ENCODE results near the gene ANXA2R. TPM values are rescaled to one million over a fixed set of nuclear protein-coding genes. Genes with fewer than 3 reads are reported as not detected.
"Not testable (repeated sequence)": the region's sequence is repeated elsewhere in the genome, so short reads cannot be mapped to it uniquely, and the experiment has no call there.

Gene ANXA2R
- total RNA-seq, 2 experiments from 2014 or later: 8.0 to 10.4 TPM

DNA sequence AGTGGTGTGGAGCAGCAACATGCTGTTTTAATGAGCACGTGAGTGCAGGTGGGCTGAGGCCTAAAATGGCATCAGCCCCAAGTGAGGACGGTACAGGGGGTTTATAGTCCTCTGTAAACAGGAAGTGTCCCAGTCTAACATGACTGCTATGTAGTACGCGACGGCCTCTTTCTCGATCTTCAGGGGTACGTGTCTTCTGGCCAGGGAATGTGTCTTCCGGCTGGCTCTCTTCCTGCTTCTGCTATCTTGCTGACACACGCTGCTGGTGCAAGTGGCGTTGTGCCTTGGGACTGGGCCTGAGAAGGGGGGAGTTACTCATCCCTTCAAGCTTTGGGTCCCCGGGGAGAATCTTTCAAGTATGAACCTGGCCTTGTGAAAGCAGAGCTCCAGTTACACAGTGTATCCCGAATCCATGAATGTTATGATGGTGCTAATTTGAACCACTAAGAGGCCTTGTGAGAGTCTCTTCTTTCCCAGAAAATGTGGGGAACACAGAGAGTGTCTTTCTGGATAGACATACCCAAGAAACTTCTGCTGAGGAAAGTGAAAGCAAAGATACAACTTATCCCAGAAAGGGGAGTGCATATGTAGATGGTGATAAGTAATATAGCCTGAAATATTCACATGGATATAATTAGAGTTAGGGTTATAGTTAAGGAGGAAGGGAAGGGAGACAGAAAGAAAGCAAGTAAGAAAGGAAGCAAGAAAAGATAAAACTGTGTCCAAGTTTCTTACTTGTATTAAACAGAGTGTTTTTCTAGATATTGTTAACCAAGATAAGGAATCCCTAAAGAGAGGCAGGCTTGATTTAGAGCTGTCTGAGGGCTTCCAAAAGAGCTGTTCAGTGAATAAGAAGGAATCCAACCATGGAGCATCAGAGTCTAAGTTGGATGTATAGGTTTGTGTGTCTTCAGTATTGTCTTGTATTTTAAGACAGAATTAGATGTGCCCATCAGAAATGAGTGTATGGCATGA lies 35.5 kb upstream of the ANXA2R start:
- peaks cover 28% of the 10 kb centered on the region for H3K4me1 Mint-ChIP-seq (ENCODE audit: low read depth)
- H3K9me3 Mint-ChIP-seq: no peaks in the 10 kb centered on the region
- ATAC-seq (no peak), DNase-seq (no peak)
- ChIA-PET CTCF (interaction anchor here (1.0 to 1.5 kb wide), 2 partner anchors 29 to 314 kb away, joined by 3 read pairs; no protein-coding TSS in a partner anchor), POLR2A (interaction anchor here (0.7 kb wide), 1 partner anchor 406 kb away, joined by 3 read pairs; no protein-coding TSS in a partner anchor)
- intact Hi-C loops (cut with micrococcal nuclease): loop anchor here (10.0 kb wide), 1 partner anchor 319 kb away; no protein-coding TSS in a partner anchor
- TF ChIP-seq, protein P1, sequence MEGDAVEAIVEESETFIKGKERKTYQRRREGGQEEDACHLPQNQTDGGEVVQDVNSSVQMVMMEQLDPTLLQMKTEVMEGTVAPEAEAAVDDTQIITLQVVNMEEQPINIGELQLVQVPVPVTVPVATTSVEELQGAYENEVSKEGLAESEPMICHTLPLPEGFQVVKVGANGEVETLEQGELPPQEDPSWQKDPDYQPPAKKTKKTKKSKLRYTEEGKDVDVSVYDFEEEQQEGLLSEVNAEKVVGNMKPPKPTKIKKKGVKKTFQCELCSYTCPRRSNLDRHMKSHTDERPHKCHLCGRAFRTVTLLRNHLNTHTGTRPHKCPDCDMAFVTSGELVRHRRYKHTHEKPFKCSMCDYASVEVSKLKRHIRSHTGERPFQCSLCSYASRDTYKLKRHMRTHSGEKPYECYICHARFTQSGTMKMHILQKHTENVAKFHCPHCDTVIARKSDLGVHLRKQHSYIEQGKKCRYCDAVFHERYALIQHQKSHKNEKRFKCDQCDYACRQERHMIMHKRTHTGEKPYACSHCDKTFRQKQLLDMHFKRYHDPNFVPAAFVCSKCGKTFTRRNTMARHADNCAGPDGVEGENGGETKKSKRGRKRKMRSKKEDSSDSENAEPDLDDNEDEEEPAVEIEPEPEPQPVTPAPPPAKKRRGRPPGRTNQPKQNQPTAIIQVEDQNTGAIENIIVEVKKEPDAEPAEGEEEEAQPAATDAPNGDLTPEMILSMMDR (IDR thresholded peaks at IDR 0.05): no peak
- no peaks in the 10 kb centered on the region for H3K27me3 Mint-ChIP-seq
- peaks cover 27% of the 10 kb centered on the region for H3K36me3 Mint-ChIP-seq (ENCODE audit: low read depth)
- H3K4me3 Mint-ChIP-seq: no peak overlapping the region
- peak overlapping the region; percentile 65 for H3K27ac Mint-ChIP-seq

DNA sequence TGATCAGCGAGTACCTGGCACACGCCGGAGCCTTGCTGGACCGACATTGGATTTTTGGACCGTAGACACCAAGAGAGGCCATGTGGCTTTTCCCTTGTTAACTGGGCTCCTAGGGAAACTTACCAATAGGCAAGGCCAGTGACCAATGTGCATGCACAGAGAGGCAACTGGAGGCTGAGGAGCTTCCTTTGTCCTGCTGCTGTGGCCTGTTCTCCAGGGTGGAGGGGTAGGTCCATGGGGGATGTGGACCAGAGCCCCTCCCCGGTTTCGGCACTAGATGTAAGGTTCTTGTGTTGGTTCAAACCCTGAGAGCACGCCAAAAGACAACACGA lies 34.8 kb upstream of the ANXA2R start:
- Mint-ChIP-seq H3K27me3 (no peaks in the 10 kb centered on the region), H3K4me3 (no peak overlapping the region), H3K27ac (no peak overlapping the region), H3K4me1 (ENCODE audit: low read depth) (peaks cover 29% of the 10 kb centered on the region), H3K36me3 (ENCODE audit: low read depth) (peaks cover 30% of the 10 kb centered on the region), H3K9me3 (no peaks in the 10 kb centered on the region)
- intact Hi-C loops (cut with micrococcal nuclease): loop anchor here (5.0 to 10.0 kb wide), 2 partner anchors 32 to 320 kb away; no protein-coding TSS in a partner anchor
- CTCF ChIA-PET: interaction anchor here (1.5 kb wide), 1 partner anchor 30 kb away, joined by 3 read pairs; no protein-coding TSS in a partner anchor
- DNase-seq (no peak), ATAC-seq (no peak)
- POLR2A ChIA-PET: no interaction called here
- TF ChIP-seq, protein P1 (IDR thresholded peaks at IDR 0.05): no peak

DNA sequence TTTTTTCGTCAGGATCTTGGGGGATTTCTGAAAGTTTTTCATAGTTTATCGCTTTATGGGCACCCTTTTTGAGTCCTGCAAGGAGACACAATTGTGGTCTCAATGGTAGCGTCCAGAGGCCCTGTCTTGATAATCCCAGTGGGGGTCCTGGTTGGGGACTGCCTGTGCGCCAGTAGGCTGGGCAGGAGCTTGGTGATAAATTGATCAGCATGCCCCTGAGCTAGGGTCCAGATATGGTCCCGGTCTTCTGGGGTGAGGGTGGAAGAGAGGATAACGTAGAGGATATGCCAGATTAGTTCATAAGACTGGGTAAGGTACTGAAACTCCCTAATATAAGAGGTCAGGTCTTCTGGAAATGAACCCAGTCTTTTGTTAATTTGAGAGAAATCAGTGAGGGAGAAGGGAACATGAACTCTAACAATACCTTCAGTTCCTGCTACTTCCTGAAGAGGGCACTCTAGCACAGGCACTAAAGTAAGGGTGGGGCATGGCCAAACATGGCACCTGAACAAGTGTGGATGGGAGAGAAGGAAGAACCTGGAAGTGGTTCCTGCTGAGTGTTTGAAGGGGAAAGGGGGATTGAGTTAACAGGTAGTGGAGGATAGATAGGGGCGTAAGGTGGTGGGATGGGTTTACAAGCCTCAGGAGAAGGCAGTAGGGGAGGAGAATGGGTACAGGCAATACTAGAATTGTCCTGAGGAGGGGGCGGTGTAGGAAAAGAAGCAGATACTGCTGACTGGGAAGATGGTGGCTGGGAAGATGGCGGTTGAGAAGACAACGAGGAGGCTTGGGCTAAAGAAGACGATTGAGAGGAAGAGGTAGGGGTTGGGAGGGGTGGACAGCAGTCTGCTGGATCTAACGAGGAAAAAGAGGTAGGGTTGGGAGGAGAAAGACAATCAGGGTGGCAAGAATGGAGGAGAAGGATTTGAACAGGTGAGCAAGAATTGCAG lies 33.8 kb upstream of the ANXA2R start:
- peaks cover 33% of the 10 kb centered on the region for H3K36me3 Mint-ChIP-seq (ENCODE audit: low read depth)
- H3K27ac Mint-ChIP-seq: peak overlapping the region; percentile 59
- no peaks in the 10 kb centered on the region for H3K27me3 Mint-ChIP-seq
- TF ChIP-seq, protein P1 (IDR thresholded peaks at IDR 0.05): peak; percentile 86
- H3K4me1 Mint-ChIP-seq (ENCODE audit: low read depth): peaks cover 36% of the 10 kb centered on the region
- ATAC-seq (peak; percentile 92), DNase-seq (peak; percentile 63)
- H3K4me3 Mint-ChIP-seq: no peak overlapping the region
- intact Hi-C loops (cut with micrococcal nuclease): loop anchor here (5.0 to 10.0 kb wide), 2 partner anchors 33 to 321 kb away; no protein-coding TSS in a partner anchor
- ChIA-PET CTCF (interaction anchor here (0.7 to 1.7 kb wide), 13 partner anchors 12 to 410 kb away, joined by 3 to 7 read pairs (median 3); partner anchors contain the start of gene ZNF131), POLR2A (interaction anchor here (0.6 to 1.0 kb wide), 2 partner anchors 48 to 51 kb away, joined by 3 read pairs; no protein-coding TSS in a partner anchor)
- H3K9me3 Mint-ChIP-seq: no peaks in the 10 kb centered on the region

DNA sequence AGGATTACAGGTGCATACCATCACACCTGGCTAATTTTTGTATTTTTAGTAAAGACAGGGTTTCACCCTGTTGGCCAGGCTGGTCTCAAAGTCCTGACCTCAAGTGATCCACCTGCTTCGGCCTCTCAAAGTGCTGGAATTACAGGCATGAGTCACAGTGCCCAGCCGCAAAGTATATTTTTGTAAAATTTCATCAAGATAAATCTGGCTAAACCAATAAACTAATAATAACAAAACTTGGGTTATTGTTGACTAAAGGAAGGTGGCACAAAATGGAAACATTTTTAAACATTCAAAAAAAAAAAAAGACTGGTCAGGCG lies 29.2 kb upstream of the ANXA2R start:
- DNase-seq, H3K9me3 Mint-ChIP-seq, H3K4me3 Mint-ChIP-seq, ATAC-seq, H3K27me3 Mint-ChIP-seq, H3K27ac Mint-ChIP-seq: not testable (repeated sequence)
- POLR2A ChIA-PET: interaction anchor here (4.9 kb wide), 1 partner anchor 51 kb away, joined by 33 read pairs; no protein-coding TSS in a partner anchor
- intact Hi-C loops (cut with micrococcal nuclease): loop anchor here (5.0 to 10.0 kb wide), 2 partner anchors 243 to 415 kb away; partner anchors contain the start of genes HMGCS1 and TMEM267
- CTCF ChIA-PET: interaction anchor here (1.2 to 2.5 kb wide), 3 partner anchors 37 to 320 kb away, joined by 3 to 7 read pairs (median 4); partner anchors contain the start of gene ZNF131
- Mint-ChIP-seq H3K36me3 (ENCODE audit: low read depth) (peaks cover 36% of the 10 kb centered on the region), H3K4me1 (ENCODE audit: low read depth) (peaks cover 43% of the 10 kb centered on the region)

All from activated CD8-positive, alpha-beta T cell treated with anti-CD3 and anti-CD28 coated beads for 36 hours (primary cell).